ENCODE measurements around the gene TSPO2.

TSPO2 gene

DNA sequence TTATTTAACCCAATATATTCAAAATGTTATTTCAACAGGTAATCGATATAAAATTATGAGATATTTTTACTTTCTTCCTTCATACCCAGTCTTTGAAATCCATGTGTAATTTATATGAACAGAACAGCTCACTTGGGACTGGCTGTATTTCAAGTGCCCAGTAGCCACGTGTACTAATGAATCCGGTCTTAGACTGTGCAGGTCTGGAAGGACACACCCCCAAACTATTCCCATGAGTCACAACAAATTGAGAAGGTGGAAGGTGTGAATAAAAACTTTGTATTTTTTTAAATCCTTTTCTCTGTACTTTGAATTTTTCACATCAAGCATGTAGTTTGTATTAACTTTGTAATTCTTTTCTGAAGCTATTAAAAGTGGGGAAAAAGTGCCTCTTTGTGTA lies 6.1 kb upstream of the TSPO2 start:
- DNase-seq (ENCODE audit: insufficient read length, low spot score) (no peak), FAIRE-seq (no peak)
- TF ChIP-seq, protein P1, sequence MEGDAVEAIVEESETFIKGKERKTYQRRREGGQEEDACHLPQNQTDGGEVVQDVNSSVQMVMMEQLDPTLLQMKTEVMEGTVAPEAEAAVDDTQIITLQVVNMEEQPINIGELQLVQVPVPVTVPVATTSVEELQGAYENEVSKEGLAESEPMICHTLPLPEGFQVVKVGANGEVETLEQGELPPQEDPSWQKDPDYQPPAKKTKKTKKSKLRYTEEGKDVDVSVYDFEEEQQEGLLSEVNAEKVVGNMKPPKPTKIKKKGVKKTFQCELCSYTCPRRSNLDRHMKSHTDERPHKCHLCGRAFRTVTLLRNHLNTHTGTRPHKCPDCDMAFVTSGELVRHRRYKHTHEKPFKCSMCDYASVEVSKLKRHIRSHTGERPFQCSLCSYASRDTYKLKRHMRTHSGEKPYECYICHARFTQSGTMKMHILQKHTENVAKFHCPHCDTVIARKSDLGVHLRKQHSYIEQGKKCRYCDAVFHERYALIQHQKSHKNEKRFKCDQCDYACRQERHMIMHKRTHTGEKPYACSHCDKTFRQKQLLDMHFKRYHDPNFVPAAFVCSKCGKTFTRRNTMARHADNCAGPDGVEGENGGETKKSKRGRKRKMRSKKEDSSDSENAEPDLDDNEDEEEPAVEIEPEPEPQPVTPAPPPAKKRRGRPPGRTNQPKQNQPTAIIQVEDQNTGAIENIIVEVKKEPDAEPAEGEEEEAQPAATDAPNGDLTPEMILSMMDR (IDR thresholded peaks at IDR 0.05; ENCODE audit: insufficient read depth, missing control alignments) = no peak

DNA sequence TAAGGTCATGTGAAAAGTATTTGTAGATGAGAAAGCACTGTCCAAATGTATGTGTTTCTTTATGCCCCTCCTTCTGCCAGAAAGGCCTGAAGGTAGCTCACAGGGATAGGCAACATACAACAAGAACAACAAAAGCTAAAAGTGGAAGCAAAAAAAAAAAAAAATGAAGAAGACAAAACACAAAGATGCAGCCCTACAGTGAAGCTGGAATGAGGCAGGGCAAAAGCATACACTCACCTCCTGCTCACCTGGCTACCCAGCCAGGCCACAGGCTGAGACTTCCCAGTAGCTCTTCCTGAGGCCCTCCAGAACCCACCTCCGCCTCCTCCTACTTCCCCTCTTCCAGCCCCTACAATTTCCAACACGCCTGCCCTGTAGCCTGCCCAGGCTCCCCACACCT lies 5.7 kb upstream of the TSPO2 start:
- TF ChIP-seq, protein P1 (IDR thresholded peaks at IDR 0.05; ENCODE audit: insufficient read depth, missing control alignments) = no peak
- DNase-seq (ENCODE audit: insufficient read length, low spot score) = no peak
- FAIRE-seq = no peak

DNA sequence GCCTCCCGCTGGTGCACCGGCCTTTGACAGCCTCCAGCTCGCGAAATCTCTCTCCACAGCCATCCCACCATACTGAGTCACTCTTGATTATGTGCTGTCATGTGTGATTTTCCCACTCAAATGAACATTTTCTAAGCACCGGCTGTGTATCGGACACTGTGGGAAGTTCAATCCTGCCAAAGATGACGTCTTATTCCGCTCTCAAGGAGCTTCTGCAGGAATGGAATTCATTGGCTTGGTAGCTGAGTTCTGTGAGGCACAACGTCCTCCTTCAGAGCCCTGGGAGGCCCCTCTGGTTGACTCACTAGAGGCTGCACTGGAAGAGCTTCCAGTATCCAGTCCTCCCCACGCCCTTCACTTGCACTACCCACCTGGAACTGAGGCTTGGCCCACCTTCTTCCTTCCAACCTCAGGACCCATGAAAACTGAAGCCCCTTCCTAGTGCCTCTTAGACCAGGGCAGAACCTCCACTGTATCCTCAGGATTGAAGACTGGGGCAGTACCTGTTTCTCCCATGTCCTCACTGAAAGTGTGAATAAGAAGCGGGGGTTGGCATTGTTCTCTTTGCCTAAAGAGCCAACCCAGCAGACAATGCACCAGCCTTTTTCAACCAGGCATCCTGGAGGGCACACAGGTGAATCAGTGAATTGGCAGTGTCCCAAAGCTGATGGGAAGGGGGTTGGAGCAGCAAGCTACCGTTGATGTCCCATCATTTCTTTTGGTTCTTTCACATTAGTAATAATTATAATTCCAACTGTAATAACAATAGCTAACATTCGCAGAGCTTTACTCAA lies 5.0 kb upstream of the TSPO2 start:
- no peak for DNase-seq (ENCODE audit: insufficient read length, low spot score)
- FAIRE-seq = no peak
- TF ChIP-seq, protein P1 (IDR thresholded peaks at IDR 0.05; ENCODE audit: insufficient read depth, missing control alignments) = no peak

DNA sequence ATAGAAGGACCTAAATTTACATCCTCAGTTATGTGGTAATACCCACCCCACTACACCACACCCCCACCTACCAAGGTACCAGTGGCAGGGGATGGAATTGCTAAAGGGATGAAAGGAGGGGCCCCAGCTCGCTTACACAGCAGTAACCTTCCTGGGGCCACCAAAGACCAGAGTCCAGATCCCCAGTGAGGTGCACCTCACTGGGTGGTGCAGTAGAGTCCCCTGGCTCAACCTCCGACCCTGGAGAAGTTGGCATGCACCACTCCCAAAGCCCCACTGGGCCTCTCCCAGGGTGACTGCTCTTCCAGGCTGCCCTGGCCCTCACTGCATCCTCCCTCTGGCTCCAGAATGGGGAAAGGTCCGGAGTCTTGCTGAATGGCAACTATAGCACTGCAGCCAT lies 4.1 kb upstream of the TSPO2 start:
- DNase-seq (ENCODE audit: insufficient read length, low spot score) = no peak
- TF ChIP-seq, protein P1 (IDR thresholded peaks at IDR 0.05; ENCODE audit: insufficient read depth, missing control alignments) = no peak
- no peak for FAIRE-seq

DNA sequence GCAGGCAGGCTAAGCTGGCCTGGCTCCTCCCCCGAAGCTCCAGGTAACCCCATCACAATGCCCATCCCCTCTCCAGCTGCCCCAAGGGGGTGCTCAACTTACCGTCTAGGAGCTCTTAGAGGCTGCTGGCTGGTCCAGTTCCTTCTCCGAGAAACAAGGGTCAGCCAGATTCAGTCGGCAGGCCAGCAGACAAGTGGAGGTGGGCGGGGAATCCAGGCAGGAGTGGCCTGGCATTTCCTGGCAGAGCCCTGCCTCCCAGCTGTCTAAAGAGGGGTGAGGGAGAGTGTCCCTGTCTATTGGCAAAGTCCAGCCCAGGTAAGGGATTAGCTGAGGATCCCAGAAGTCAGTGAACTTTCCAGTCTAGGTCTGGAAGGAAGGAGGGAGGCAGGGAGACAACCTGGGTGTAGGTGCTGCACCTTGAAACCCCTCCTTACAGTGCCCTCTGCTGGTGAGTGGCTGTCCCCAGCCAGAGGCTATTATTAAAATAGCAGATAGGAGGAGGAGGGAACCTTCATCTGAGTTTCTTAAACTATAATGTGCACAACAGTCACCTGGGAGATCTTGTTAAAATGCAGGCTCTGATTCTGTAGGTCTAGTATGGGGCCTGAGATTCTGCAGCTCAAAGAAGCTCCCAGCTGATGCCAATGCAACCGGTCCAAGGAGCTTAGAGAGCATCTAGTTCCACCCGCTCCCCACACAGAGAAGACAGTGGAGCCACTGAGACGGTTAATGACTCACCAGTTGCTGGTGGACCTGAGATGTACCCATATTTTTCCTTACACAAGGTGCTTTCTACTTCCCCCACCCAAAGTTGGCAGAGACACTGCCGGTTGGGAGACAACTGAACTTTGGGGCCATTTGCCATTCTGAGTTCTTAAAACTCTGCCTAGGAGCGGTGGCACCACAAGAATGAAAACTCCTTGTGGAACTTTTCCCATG lies 2.9 kb upstream of the TSPO2 start, which contains the start of gene UNC5CL:
Gene UNC5CL (minus strand): TSS at position 162 of the 939 bp plus-strand sequence. CDS start 4,147 bp downstream, outside the sequence.
- DNase-seq (ENCODE audit: insufficient read length, low spot score) (no peak), FAIRE-seq (no peak)
- TF ChIP-seq, protein P1 (IDR thresholded peaks at IDR 0.05; ENCODE audit: insufficient read depth, missing control alignments) = peak; percentile 56

DNA sequence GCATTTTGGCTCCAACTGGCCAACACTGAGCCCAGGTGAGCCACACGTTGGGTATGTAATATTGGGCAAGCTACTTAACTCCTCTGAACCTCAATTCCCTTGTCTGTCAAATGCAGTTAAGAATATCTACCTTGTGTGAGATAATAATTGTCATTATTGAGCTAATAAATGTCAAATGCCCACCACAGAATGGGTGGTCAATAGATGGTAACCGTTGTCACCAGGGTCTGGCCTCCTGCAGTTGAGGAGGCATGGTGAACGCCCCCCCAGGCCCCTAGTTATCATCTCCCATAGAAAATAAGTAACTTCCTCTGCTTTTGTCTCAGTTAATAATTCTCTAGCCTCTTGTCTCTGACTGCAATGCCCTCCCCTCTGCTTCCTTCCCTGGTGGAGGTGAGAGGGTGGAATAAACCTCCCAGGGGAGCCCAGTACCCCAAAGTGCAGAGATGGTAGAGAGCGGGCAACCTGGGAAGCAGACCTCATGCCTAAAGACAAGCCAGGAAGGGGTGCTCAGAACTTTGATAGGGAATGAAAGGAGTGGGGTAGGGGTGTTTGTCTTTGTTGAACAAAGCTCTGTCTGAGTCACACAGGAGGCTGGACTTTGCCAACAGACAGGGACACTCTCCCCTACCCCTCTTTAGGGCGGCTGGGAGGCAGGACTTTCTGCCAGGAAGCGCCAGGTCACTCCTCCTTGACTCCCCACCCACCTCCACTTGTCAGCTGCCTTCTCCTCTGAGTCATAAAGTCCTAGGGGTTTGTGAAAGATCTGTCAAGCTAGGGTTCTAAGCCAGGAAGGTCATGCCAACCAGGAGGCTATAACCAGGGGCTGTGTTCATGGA lies 1.9 kb upstream of the TSPO2 start:
- no peak for FAIRE-seq
- no peak for DNase-seq (ENCODE audit: insufficient read length, low spot score)
- TF ChIP-seq, protein P1 (IDR thresholded peaks at IDR 0.05; ENCODE audit: insufficient read depth, missing control alignments) = no peak
